ENCODE results near the gene RPL18. TPM values are rescaled to one million over a fixed set of nuclear protein-coding genes. Genes with fewer than 3 reads are reported as not detected.

Gene RPL18
- total and polyA plus RNA-seq, 4 donors, result 276 to 830 (median 586) TPM

DNA sequence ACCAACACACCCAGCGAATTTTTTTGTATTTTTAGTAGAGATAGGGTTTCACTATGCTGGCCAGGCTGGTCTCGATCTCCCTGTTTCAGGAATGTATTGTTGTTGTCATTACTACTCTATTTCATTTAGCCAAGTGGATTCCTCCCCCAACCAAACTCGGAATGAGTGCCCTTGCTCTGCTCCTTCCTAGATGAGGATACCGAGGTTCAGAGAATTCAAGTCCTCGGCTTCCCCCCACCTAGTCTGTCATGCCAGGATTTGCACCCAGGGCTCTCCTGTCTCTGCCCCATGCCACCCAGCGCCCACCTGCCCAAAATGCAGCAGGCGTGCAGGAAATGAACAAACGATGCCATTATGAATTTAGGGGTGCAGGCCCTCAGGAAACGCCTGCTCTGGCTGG is 16.0 kb downstream of the RPL18 start:
- DNase-seq (ENCODE audit: low spot score), result no peak
- 84% methylated on average over 9 of the region's 9 CpGs for WGBS
- Histone ChIP-seq H3K27me3 (ENCODE audit: control insufficient read depth in 4 of 4, insufficient read depth in 4 of 4, low read length in 3 of 4) (no peaks in the 10 kb centered on the region), H3K9me3 (ENCODE audit: control insufficient read depth in 4 of 4, low read length in 3 of 4) (no peaks in the 10 kb centered on the region), H3K9ac (ENCODE audit: low read depth in 1 of 2, low read length in 2 of 2) (no peak overlapping the region), H3K4me1 (ENCODE audit: control insufficient read depth in 4 of 4, insufficient read depth in 4 of 4, low read length in 3 of 4) (no peaks in the 10 kb centered on the region), H3K27ac (ENCODE audit: low read depth in 1 of 2, low read length in 2 of 2) (no peak overlapping the region), H3K36me3 (ENCODE audit: control insufficient read depth in 4 of 4, insufficient read depth in 3 of 4, low read depth in 1 of 4, low read length in 3 of 4) (no peaks in the 10 kb centered on the region), H3K4me3 (ENCODE audit: low read depth in 1 of 3, low read length in 3 of 3) (no peak overlapping the region)
- TF ChIP-seq, protein P1, sequence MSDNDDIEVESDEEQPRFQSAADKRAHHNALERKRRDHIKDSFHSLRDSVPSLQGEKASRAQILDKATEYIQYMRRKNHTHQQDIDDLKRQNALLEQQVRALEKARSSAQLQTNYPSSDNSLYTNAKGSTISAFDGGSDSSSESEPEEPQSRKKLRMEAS (IDR thresholded peaks at IDR 0.05), result no peak
- no peak for TF ChIP-seq GABPA (IDR thresholded peaks at IDR 0.05 in 1 of 2, conservative IDR thresholded peaks at IDR 0.05 in 1 of 2)
- TF ChIP-seq, protein P2, sequence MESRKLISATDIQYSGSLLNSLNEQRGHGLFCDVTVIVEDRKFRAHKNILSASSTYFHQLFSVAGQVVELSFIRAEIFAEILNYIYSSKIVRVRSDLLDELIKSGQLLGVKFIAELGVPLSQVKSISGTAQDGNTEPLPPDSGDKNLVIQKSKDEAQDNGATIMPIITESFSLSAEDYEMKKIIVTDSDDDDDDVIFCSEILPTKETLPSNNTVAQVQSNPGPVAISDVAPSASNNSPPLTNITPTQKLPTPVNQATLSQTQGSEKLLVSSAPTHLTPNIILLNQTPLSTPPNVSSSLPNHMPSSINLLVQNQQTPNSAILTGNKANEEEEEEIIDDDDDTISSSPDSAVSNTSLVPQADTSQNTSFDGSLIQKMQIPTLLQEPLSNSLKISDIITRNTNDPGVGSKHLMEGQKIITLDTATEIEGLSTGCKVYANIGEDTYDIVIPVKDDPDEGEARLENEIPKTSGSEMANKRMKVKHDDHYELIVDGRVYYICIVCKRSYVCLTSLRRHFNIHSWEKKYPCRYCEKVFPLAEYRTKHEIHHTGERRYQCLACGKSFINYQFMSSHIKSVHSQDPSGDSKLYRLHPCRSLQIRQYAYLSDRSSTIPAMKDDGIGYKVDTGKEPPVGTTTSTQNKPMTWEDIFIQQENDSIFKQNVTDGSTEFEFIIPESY (IDR thresholded peaks at IDR 0.05), result no peak
- TF ChIP-seq, protein P3, sequence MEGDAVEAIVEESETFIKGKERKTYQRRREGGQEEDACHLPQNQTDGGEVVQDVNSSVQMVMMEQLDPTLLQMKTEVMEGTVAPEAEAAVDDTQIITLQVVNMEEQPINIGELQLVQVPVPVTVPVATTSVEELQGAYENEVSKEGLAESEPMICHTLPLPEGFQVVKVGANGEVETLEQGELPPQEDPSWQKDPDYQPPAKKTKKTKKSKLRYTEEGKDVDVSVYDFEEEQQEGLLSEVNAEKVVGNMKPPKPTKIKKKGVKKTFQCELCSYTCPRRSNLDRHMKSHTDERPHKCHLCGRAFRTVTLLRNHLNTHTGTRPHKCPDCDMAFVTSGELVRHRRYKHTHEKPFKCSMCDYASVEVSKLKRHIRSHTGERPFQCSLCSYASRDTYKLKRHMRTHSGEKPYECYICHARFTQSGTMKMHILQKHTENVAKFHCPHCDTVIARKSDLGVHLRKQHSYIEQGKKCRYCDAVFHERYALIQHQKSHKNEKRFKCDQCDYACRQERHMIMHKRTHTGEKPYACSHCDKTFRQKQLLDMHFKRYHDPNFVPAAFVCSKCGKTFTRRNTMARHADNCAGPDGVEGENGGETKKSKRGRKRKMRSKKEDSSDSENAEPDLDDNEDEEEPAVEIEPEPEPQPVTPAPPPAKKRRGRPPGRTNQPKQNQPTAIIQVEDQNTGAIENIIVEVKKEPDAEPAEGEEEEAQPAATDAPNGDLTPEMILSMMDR (IDR thresholded peaks at IDR 0.05; ENCODE audit: low read depth, low read length, missing input control), result no peak
- TF ChIP-seq, protein P4, sequence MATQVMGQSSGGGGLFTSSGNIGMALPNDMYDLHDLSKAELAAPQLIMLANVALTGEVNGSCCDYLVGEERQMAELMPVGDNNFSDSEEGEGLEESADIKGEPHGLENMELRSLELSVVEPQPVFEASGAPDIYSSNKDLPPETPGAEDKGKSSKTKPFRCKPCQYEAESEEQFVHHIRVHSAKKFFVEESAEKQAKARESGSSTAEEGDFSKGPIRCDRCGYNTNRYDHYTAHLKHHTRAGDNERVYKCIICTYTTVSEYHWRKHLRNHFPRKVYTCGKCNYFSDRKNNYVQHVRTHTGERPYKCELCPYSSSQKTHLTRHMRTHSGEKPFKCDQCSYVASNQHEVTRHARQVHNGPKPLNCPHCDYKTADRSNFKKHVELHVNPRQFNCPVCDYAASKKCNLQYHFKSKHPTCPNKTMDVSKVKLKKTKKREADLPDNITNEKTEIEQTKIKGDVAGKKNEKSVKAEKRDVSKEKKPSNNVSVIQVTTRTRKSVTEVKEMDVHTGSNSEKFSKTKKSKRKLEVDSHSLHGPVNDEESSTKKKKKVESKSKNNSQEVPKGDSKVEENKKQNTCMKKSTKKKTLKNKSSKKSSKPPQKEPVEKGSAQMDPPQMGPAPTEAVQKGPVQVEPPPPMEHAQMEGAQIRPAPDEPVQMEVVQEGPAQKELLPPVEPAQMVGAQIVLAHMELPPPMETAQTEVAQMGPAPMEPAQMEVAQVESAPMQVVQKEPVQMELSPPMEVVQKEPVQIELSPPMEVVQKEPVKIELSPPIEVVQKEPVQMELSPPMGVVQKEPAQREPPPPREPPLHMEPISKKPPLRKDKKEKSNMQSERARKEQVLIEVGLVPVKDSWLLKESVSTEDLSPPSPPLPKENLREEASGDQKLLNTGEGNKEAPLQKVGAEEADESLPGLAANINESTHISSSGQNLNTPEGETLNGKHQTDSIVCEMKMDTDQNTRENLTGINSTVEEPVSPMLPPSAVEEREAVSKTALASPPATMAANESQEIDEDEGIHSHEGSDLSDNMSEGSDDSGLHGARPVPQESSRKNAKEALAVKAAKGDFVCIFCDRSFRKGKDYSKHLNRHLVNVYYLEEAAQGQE (IDR thresholded peaks at IDR 0.05), result no peak
- no peak for TF ChIP-seq FOXA2 (IDR thresholded peaks at IDR 0.05)
- no peak for TF ChIP-seq EGR1 (IDR thresholded peaks at IDR 0.05; ENCODE audit: low read depth in 2 of 2)
- TF ChIP-seq TAF1 (conservative IDR thresholded peaks at IDR 0.05), result no peak
- TF ChIP-seq RAD21 (IDR thresholded peaks at IDR 0.05), result no peak
- TF ChIP-seq FOXA1 (IDR thresholded peaks at IDR 0.05), result no peak
- TF ChIP-seq, protein P5, sequence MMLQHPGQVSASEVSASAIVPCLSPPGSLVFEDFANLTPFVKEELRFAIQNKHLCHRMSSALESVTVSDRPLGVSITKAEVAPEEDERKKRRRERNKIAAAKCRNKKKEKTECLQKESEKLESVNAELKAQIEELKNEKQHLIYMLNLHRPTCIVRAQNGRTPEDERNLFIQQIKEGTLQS (IDR thresholded peaks at IDR 0.05), result no peak
- no peak for TF ChIP-seq SP1 (IDR thresholded peaks at IDR 0.05)
- TF ChIP-seq HNF4A (conservative IDR thresholded peaks at IDR 0.05), result no peak
- TF ChIP-seq YY1 (IDR thresholded peaks at IDR 0.05), result no peak
- TF ChIP-seq JUND (IDR thresholded peaks at IDR 0.05), result no peak
- no peak for TF ChIP-seq RXRA (IDR thresholded peaks at IDR 0.05)
- TF ChIP-seq HNF4G (IDR thresholded peaks at IDR 0.05), result no peak
- no peak for TF ChIP-seq NR2F2 (IDR thresholded peaks at IDR 0.05)
